IPS-NIHi7 (cell line): ENCODE data around the gene SSBP1.
"Not testable (repeated sequence)": the region's sequence is repeated elsewhere in the genome, so short reads cannot be mapped to it uniquely, and the experiment has no call there.

Experiments
- DNase-seq: peaks from one replicate; pipeline ENCODE4 v3.0.0; 2012; ENCODE audit warnings: mixed read lengths; ENCODE audit errors: extremely low spot score

The SSBP1 gene

DNA sequence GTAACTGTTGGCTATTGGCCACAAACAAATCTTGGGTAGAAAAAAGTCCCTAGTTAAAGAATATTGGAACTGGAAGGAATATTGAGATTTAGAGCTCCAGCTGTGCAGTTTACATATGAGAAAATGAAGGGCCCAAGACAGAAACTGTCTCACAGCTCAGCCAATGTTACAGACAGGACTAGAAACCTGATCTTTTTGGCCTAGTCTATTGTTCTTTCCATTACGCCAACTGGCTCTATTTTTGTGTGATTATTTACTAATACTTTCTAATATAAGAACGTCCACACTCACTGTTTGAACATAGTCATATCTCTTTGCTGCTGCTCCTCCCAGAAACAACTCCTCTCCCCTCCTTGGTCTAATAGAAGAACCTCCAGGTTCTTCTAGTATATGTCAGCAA lies 28.8 kb upstream of the SSBP1 start:
- no peak for DNase-seq

DNA sequence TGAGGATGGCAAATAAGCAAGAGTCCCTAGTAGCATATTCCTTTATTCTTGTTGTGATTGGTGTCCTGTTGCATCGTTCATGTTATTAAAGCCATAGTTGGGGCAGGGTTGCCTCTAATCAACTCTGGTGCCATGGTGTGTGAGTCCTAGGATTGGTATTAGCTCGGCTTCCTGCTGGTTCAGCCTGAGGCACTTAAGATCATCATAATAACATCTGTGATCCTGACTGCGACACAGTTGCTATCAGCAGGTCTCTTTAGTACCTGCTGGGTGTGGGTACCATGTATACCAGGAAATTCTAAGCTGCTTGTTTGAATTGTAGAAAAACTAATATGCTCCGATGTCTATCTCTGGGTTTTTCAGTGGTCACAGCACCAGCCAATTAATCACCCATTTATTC lies 28.4 kb upstream of the SSBP1 start:
- DNase-seq, result no peak

DNA sequence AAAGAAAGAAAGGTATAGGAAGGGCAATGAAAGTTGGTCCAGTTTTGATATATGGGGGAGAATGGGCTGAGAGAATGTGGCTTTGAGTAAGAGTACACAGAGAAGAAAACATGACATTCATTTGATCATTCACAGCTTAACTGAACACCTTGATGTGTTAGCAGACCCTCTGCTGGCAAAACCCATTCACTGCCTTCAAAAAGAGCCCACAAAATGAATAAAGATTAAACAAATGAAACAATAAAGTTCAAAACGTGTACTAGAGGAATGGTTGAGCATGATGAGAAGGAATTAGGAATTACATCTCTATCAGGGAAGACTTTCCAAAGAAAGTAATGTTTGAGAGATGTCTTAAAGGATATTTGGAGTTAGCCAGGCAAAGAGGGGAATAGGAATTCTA lies 27.9 kb upstream of the SSBP1 start:
- no peak for DNase-seq

DNA sequence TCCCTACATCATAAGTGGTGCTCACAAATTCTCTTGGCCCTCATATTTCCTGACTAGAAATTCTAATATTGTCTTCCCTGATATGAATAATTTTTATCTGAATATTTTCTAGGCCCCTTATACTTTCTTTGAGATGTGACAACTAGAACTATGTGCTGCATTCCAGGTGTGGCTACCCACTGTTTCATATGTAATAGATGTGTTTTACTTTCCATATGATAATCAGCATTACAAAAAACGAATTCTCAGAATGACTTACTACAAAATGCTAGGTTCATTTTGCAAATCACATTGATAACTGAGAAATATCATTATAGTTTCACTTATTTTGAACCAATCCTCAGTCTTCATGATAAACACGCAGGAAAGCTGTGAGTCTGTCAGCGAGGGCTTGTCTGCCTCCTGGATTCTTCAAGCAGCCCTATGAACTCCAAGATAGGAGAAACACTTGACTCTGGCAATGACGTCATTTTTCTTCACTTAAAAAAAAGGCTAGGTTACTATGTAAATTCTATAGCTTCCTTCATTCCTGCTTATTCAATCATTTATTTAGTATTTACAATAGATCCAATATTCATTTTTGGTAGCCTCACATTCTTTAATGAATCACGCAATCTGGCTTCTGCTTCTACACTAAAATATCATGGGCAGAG lies 25.4 kb upstream of the SSBP1 start:
- DNase-seq, result no peak

DNA sequence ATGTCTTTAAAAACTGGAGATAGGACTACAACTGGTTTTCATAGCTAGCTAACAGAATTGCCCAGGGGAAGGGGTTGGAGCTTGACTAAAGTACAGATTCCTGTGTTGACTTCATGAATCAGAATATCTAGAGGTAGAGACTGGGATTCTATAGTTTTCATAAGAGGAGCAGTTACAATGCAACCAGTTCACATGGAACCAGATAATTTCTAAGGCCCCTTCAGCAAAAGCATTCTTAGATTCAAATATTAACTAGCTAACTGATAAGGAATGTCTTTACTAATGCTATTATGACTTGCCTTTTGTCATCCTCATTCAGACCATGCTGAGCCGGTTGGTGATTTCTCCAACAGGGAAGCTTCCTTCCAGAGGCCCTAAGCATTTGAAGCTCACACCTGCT lies 24.3 kb upstream of the SSBP1 start:
- no peak for DNase-seq

DNA sequence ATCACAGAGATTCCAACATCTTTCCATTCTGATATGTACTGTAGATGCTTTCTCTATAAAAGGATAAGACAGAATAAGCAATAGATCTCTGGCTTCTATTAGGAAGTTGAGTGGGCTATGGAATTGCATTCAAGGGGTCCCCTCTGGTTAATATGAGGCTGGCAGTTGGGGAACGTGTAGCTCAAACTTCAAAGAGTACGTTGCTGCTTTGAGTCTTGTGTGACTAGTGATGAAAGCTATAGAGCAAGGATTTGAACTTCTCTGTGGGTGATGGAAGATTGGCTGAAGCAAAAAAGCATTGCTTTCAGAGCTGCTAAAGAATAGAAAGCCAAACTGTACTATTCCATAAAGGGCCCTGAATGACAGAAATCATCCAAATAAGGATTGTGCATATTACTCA lies 23.6 kb upstream of the SSBP1 start:
- no peak for DNase-seq

DNA sequence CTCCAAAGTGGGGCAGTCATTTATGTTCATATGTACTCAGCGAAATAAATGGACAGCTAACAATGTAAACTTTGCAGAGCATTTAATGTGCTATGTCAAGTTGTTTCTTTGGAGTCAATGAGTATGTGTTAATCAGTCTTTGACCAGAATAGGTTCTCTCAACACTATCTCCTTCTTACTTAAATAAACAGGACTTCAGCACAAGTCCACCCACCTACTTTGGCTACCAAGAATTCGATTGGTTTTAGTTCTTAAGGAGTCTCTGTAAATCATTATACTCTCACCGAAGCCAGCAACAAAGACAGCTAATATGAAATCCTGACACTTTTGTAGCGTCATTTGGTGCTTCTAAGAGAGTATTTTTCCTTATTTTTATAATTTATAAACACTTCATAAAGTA lies 23.1 kb upstream of the SSBP1 start:
- DNase-seq, result no peak

DNA sequence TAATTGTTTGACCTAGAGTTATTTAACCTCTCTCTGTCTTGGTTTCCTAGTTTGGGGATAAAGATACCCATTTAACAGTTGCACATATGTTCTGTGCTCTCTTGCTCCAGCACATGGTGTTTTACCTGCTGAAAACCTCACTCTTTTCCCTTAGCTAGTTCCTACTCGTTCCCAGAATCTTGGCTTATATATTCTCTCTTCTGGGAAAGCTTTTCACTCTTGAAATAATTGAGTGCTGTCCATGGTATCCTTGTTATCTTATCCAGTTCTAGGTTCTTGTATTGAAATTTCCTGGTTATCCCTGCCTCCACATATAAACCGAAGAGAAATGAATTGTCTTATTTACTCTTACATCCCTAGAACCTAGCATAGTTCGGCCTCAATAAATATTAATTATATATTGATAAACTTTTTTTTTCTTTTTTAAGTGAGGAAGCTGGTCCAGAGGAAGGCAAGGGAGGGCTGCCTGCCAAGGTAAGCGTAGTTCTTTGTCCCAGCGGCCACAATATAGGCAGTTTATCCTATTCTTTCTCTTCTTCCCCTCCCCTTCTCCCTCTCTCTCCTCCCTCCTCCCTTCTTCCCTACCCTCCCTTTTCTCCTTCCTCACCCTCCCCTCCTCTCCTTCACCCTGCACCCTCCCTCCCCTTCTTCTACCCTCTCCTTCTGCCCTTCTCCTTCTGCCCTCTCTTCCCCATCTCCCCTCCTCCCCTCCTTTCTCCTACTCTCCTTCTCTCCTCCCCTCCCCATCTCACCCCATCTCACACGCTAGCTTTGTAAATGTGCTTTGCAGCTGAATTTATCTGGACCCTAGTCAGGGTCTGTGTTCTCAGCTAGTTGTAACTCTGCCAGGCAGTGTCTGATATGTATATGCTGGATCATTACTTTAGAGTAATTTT lies 22.1 kb upstream of the SSBP1 start:
- DNase-seq, result no peak

DNA sequence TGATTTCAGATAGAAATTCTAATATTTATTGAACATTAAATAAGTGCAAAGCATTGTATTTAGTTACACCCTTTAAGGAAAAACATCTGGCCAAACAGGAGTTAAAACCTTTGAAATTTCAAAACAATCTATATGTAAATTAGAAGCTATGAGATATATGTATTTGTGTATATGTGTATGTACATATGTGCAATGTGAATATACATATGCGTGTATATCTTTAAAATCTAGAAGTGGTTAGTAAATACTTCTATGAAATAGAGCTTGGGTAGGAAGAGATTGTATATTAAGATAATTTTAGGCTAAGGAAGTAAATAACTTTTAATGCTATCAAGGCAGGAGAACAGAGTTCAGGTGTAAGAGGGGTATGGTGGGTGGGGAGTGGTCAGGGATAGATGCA lies 20.7 kb upstream of the SSBP1 start:
- no peak for DNase-seq

DNA sequence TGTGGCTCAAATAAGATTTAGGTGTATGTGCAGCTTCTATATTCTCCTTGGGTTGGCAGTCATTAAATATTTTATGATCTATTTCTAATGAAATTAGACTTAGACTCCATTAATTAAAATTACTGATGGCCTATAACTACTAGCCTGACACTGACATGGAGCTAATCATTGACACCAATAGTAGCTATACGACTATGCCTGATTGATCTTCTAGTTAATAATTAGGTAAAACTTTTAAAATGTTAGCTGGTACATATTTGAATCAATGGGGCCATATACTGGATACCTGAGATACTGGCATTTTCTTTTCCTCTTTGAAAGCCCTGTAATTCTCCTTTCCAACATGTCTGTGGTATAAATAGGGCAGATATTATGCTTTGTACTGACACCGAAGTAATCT lies 15.6 kb upstream of the SSBP1 start:
- no peak for DNase-seq

DNA sequence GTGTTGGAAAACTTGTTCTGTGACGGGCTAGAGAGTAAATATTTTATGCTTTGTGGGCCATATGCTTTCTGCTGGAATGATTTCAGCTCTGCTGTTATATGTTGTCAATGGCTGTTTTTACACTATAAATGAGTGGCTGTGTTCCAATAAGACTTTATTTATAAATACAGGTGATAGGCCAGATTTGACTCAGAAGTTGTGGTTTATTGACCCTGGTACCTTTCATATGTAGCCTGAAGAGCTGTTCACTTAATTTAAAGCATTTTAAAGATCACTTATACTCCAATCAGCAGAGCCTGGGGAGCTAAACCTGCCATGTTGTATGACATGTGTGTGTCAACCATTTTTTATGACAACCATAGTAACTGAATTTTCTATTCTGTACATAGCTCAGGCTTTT lies 9.1 kb upstream of the SSBP1 start:
- DNase-seq, result no peak

DNA sequence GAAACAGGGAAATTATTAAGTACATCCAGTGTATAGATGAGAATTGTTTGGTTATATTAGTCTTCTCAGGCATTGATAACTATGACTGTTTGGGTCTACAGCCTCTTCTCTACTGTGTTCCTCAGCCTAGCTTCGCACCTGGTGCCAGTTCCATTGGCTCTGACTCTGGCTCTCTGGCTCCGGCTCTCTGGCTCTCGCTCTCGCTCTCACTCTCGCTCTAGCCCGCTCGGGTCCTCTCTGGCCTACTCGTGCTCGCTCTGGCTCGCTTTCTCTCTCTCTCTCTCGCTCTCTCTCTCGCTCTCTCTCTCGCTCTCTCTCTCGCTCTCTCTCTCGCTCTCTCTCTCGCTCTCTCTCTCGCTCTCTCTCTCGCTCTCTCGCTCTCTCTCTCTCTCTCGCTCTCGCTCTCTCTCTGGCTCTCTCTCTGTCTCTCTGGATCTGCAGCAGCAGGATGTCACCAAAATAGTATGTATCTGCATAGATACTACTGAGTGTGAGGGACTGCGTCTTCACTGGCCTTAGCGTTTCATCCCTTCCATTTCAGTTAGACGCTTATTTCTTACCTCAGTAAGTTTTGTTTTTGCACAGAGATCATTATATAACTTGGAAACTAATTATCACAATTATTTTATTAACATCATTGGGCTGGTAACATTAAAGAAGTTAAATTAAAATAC lies 6.5 kb upstream of the SSBP1 start:
- DNase-seq, result no peak

DNA sequence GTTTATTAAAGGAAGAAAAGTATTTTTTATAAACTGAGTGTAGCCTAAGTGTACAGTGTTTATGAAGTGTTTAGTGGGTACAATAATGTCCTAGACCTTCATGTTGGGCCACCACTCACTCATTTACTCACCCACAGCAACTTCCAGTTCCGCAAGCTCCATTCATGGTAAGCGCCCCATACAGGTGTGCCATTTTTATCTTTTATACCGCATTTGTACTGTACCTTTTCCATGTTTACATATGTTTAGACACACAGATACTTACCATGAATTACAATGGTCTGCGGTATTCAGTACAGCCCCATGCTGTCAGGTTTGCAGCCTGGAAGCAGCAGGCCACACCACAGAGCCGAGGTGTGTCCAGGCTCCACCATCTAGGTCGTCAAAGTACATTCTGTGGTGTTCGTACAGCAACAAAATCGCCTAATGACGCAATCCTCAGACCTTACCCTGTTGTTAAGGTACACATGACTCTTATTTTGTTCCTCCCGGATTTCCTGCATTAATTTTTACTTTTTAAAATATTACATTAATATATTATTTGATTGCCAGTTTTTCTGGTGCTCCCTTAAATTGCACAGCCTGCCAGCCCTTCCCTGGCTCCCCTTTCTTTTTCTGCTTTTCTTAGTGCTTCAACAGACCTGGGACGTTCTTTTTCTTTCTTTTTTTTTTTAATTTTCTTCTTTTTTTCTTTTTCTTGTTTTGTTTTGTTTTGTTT lies 881 bp upstream of the SSBP1 start:
- no peak for DNase-seq

DNA sequence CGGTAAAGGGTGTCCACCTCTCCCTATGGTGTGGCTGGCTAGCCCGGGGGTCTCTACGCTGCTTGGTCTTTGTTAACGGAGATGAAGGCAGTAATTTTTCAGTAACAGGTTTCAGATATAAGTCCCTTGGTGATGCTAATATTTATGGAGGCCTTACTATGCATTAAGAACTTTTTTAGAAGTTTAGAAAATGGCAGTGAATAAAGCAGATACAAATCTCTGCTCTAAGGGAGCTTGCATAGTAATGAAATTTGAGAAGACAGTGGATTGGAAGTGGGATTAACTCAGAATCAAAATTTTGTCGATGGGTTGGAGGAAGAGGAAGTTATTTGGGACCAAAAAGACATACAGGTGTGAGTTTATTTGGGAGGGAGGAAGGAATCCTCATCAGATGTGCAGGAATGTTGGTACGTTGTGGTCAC lies 445 bp downstream of the SSBP1 start:
- no peak for DNase-seq

DNA sequence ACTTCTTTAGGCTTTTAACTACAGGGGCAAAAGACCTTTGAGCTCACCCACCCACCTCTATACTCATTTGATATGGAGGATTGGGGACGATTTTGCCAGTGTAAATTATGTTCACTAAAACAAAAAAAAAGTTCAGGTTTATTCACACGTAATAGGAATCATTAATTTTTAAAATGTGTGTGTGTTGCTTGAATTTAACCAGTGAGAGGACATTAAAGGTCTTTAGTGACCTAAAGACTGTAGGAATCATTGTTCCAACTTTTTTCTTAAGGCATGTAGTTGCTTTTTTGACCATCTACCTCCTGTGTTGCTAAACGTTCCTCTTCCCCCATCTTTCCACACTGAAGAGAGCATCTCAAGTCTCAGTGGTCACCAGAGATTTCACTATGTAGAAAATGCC lies 1.1 kb downstream of the SSBP1 start:
- DNase-seq, result no peak

DNA sequence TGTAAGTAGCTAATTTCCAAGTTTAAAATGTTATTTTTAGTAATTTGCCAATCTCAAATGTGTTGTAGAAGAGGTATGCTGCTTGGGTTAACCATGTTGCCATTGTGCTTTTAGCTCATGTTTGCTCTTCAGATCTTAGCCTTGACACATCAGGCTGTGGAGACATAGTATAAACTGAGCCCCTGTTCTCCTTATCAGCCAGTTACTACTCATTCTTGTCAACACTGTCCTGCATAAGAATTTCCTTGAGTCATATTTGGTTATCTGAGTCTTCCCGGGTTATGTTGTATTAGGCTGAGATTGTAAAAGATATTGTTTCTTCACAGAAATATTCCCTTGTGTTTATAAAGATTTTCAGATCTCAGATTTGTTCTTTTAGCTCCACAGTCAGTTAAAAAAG lies 4.1 kb downstream of the SSBP1 start:
- DNase-seq, result no peak

DNA sequence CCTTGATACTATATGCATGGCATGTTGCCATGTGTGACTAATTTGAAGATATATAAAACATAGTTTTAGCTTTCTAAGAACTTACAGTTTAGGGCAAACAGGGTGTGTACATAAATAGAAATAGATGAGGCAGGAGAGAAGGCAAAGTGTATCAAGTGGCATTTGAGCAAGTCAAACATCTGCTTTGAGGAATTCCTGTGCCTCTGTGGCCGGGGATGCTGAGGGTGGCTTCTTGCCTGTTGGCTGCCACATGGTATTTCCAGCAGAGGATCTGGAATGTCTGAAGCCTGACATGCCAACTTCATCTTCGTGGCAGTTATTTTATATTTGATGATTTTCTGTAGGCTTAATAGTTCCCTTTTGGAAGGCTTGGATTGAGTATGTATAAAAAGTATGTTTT lies 6.0 kb downstream of the SSBP1 start:
- no peak for DNase-seq

DNA sequence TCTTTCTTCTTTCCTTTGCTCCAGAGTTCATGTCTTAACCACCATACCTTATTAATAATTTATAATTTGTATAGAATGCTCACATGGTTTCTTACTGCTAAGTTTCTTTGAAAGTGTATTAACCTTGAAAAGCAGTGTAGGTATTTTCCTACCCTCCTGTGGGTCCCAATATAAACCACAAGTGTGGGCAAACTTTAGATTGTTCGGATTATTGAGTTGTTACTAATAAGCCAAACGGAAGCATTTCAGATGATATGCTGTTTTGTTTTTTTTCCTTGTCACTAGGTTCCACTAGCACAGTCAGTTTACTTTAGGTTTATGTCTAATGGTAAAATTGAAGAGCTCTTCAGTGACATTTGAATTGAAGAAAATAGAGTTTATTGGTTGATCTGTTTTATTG lies 10.2 kb downstream of the SSBP1 start:
- DNase-seq, result no peak

DNA sequence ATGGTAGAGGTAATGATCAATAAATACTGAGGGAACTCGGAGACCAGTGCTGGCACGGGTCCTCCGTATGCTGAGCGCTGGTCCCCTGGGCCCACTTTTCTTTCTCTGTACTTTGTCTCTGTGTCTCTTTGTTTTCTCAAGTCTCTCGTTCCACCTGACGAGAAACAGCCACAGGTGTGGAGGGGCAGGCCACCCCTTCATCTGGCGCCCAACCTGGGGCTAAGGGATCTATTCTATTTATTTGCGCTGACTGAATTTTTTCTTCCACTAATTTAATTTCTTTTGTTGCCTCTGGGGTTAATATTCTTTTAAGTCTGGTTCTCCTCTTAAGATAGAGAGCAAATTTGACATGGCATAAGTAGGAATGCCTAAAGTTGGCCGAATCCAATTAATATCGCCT lies 13.7 kb downstream of the SSBP1 start:
- not testable (repeated sequence) for DNase-seq

DNA sequence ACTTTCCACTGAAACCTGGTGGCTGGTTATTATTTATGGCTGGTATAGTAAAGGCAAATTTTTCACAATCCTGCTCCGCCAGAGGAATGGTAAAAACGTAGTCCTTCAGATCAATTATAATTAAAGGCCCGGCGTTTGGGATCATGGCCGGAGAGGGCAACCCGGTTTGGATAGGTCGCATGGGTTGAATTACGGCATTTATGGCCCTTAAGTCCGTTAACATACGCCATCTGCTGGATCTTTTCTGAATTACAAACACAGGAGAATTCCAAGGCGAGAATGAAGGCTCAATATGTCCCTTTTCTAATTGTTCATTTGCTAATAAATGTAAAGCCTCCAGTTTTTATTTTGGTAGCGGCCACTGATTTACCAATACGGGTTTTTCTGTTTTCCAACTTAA lies 14.5 kb downstream of the SSBP1 start:
- peak; percentile 42 for DNase-seq

DNA sequence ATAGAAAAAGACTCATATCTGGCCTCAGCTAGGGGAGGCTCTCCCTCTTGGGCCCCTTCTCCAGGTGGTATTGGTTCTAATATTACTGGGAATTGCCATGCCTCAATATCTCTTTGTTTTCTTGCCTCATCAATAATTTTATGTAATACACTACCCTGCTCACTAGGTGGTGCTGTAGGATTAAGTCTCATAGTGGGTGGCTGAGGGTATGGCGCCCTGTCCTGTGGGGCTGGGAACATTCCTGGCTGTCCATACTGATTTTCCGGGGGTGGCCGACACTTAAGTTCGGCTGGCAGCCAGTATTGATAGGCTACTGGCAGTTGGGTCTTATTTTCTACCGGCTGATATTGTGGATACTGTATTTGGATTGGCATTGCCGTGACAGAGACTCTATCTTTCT lies 16.8 kb downstream of the SSBP1 start:
- peak; percentile 64 for DNase-seq

DNA sequence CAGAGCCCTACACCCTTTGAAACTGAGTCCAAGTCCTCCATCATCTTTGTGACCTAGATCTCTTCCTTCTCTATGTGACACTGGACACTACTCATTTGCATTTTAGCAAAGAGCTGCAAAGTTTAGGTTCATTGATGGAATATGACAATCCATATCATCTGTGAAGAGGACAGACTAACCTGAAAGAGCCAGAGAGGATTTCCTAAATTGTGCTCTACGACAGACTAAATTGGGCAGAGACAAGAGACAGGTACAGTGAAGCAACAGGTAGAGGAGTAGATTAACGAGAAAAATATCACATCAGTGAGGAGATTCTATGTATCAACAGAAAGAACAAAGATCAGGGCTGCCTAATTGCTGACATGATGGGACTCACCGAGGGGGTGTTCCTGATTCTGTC lies 25.6 kb downstream of the SSBP1 start, which contains the start of gene TAS2R3:
TSS of gene TAS2R3 (plus strand) at position 301 of the 400 bp plus-strand sequence. CDS start at position 363, 62 bp downstream.
- DNase-seq, result no peak
